Measurements from ENCODE around the gene SPOPL.

DNA sequence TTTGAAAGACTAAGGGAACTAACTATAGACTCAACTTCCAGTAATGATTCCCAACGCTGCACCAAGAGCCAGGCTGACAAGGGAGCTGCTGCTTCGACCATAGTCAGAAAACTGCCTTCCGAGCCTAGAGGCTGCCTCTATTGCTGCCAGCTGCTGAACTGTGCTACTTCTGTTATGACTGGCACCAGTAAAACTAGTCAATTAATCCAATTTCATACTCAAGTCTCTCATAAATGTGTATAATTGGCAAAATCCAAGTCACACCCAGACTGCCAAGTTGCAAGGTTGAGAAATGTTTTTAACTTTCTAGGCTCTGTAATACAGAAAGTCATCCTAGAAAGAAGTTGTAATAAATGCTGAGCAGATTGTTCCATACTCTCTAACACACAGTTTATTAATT lies 117.4 kb downstream of the SPOPL start:
- TF ChIP-seq POLR2A (IDR thresholded peaks at IDR 0.05) (no peak), CTCF (IDR thresholded peaks at IDR 0.05) (no peak)
